ENCODE results near the gene OR8G1.

The OR8G1 gene

GRCh38 chr11:124278261-124278660 lies 37.4 kb downstream of the OR8G1 start:
- TF ChIP-seq CTCF (IDR thresholded peaks at IDR 0.05; ENCODE audit: low read depth, low read length, missing control alignments) = no peak

GRCh38 chr11:124285610-124286344 lies 44.9 kb downstream of the OR8G1 start:
- TF ChIP-seq CTCF (IDR thresholded peaks at IDR 0.05; ENCODE audit: low read depth, low read length, missing control alignments) = no peak
- no peak for DNase-seq (ENCODE audit: low read depth)
- no peak overlapping the region for H3K4me3 ChIP-seq (ENCODE audit: low read depth, low read length)

More at GRCh38 chr11:124278261-124278660, 37.4 kb downstream of the OR8G1 start:
- H3K4me3 ChIP-seq (ENCODE audit: low read depth, low read length) = no peak overlapping the region
- no peak for DNase-seq (ENCODE audit: low read depth)

- no peak for TF ChIP-seq CTCF (IDR thresholded peaks at IDR 0.05; ENCODE audit: low read depth, low read length, missing control alignments)
- no peak for DNase-seq (ENCODE audit: low read depth)
- no peak overlapping the region for H3K4me3 ChIP-seq (ENCODE audit: low read depth, low read length)
Observed at GRCh38 chr11:124294687-124295086, 53.8 kb downstream of the OR8G1 start.

- no peak for TF ChIP-seq CTCF (IDR thresholded peaks at IDR 0.05; ENCODE audit: low read depth, low read length, missing control alignments)
- no peak for DNase-seq (ENCODE audit: low read depth)
- H3K4me3 ChIP-seq (ENCODE audit: low read depth, low read length) = no peak overlapping the region
Observed at GRCh38 chr11:124296016-124296415, 55.1 kb downstream of the OR8G1 start.

- TF ChIP-seq CTCF (IDR thresholded peaks at IDR 0.05; ENCODE audit: low read depth, low read length, missing control alignments) = no peak
- no peak overlapping the region for H3K4me3 ChIP-seq (ENCODE audit: low read depth, low read length)
- no peak for DNase-seq (ENCODE audit: low read depth)
Observed at GRCh38 chr11:124297921-124298320, 57.0 kb downstream of the OR8G1 start.

- H3K4me3 ChIP-seq (ENCODE audit: low read depth, low read length) = no peak overlapping the region
- DNase-seq (ENCODE audit: low read depth) = no peak
- TF ChIP-seq CTCF (IDR thresholded peaks at IDR 0.05; ENCODE audit: low read depth, low read length, missing control alignments) = no peak
Observed at GRCh38 chr11:124301548-124301947, 60.7 kb downstream of the OR8G1 start.

Measured in GM12864 (cell line).